HepG2 (cell line): Measurements from ENCODE around the gene PRSS21. TPM values are rescaled to one million over a fixed set of nuclear protein-coding genes. Genes with fewer than 3 reads are reported as not detected.

Experiments used
- ARID5B ChIP-seq: IDR thresholded peaks from 2 replicates; pipeline ENCODE4 v1.4.0; 2020; ENCODE audit warnings: mild to moderate bottlenecking, missing genetic modification reagents
- CEBPB ChIP-seq: IDR thresholded peaks from 2 replicates; pipeline ENCODE4 v1.6.1; 2011; ENCODE audit warnings: low read depth, low read length, improper control_type of control experiment, borderline replicate concordance
- FOXK1 ChIP-seq: sonication (generic); formaldehyde crosslinking; IDR thresholded peaks from 2 replicates; pipeline ENCODE4 v1.4.0; 2020; ENCODE audit warnings: low read depth, missing genetic modification reagents, borderline replicate concordance
- FOXP1 ChIP-seq, 2 experiments: fragments of 450-650 bp in 1 of 2; IDR thresholded peaks; 2 replicates each; pipeline ENCODE4 v1.6.1; 2017 to 2018; ENCODE audit warnings: antibody characterized with exemption in 1 of 2
- NFE2 ChIP-seq: sonication (generic); formaldehyde crosslinking; IDR thresholded peaks from 2 replicates; pipeline ENCODE4 v1.4.0; 2020; ENCODE audit warnings: missing genetic modification reagents
- NR2C2 ChIP-seq: sonication (generic); formaldehyde crosslinking; IDR thresholded peaks from 2 replicates; pipeline ENCODE4 v1.4.0; 2020; ENCODE audit warnings: missing genetic modification reagents, mild to moderate bottlenecking, moderate library complexity, borderline replicate concordance
- PRPF4 ChIP-seq: fragments of 200-400 bp; formaldehyde crosslinking; IDR thresholded peaks from 2 replicates; pipeline ENCODE4 v1.6.1; 2016; ENCODE audit warnings: low read length, low read depth; ENCODE audit not compliant: poor library complexity, severe bottlenecking
- REPIN1 ChIP-seq: sonication (generic); formaldehyde crosslinking; IDR thresholded peaks from 2 replicates; pipeline ENCODE4 v1.8.0; 2022; ENCODE audit warnings: missing genetic modification reagents, low read depth, mild to moderate bottlenecking, borderline replicate concordance
- RERE ChIP-seq: IDR thresholded peaks from 2 replicates; pipeline ENCODE4 v1.6.1; 2016; ENCODE audit warnings: low read depth, missing genetic modification reagents, missing compliant biosample characterization
- RXRB ChIP-seq: IDR thresholded peaks from 2 replicates; pipeline ENCODE4 v1.6.1; 2016; ENCODE audit warnings: borderline replicate concordance, missing genetic modification reagents, missing compliant biosample characterization
- SALL2 ChIP-seq: sonication (generic); formaldehyde crosslinking; IDR thresholded peaks from 2 replicates; pipeline ENCODE4 v1.8.1; 2023; ENCODE audit warnings: mild to moderate bottlenecking, missing genetic modification reagents, inconsistent platforms
- SIX1 ChIP-seq: sonication (generic); formaldehyde crosslinking; IDR thresholded peaks from 2 replicates; pipeline ENCODE4 v1.4.0; 2020; ENCODE audit warnings: missing genetic modification reagents, borderline replicate concordance
- THRA ChIP-seq: sonication (generic); formaldehyde crosslinking; IDR thresholded peaks from 2 replicates; pipeline ENCODE4 v1.4.0; 2020; ENCODE audit warnings: missing genetic modification reagents, borderline replicate concordance
- TOE1 ChIP-seq: sonication (generic); formaldehyde crosslinking; IDR thresholded peaks from 2 replicates; pipeline ENCODE4 v1.4.0; 2020; ENCODE audit warnings: mild to moderate bottlenecking, missing genetic modification reagents
- ZBTB37 ChIP-seq: sonication (generic); formaldehyde crosslinking; IDR thresholded peaks from 2 replicates; pipeline ENCODE4 v1.4.0; 2020; ENCODE audit warnings: mild to moderate bottlenecking, missing genetic modification reagents
- ZNF296 ChIP-seq: sonication (generic); formaldehyde crosslinking; conservative IDR thresholded peaks from 2 replicates; pipeline ENCODE4 v1.5.0; 2020; ENCODE audit warnings: mild to moderate bottlenecking, missing genetic modification reagents
- ZNF83 ChIP-seq: sonication (generic); formaldehyde crosslinking; IDR thresholded peaks from 2 replicates; pipeline ENCODE4 v1.4.0; 2020; ENCODE audit warnings: missing genetic modification reagents, mild to moderate bottlenecking, borderline replicate concordance
- polyA plus RNA-seq, 8 experiments: library from polyadenylated mRNA; depleted of rRNA in 3 of 8; stranded (reverse) in 7 of 8; unstranded in 1 of 8; fragments of >200 nt; fragmentation: Illumina TruSeq in 4 of 8; extraction: Trizol in 4 of 8; gene quantifications; 2 replicates each; pipeline versions ENCODE4 v1.2.1 to v1.2.3, GENCODE V29; 2011 to 2016; ENCODE audit warnings: low read depth in 4 of 8, missing spikeins in 1 of 8, mixed read lengths in 1 of 8; ENCODE audit not compliant: insufficient read depth in 1 of 8
- total RNA-seq, 5 experiments: library from RNA; depleted of rRNA; stranded (reverse); fragments of >200 nt; fragmentation: Illumina TruSeq; extraction: Trizol; gene quantifications; 2 replicates each; pipeline ENCODE4 v1.2.3, GENCODE V29; 2016; ENCODE audit warnings: low read depth in 1 of 5

PRSS21 gene
- total and polyA plus RNA-seq, 2 of the 13 experiments (the other 11 are each of a cell fraction or from before 2014, with no cell fraction given): not detected

- TF ChIP-seq THRA (CRISPR knock-in tag) (no peak), NR2C2 (CRISPR knock-in tag) (peak; percentile 66), CEBPB (no peak), SIX1 (no peak), FOXP1 (IDR thresholded peaks at IDR 0.05) (no peak), FOXP1 (CRISPR knock-in tag; IDR thresholded peaks at IDR 0.05) (no peak), ZNF296 (CRISPR knock-in tag) (no peak), RERE (CRISPR knock-in tag) (no peak), TOE1 (CRISPR knock-in tag) (no peak), REPIN1 (peak; percentile 50; the same call in 1 of the 2 replicates), FOXK1 (CRISPR knock-in tag) (no peak), ZBTB37 (CRISPR knock-in tag) (no peak), RXRB (CRISPR knock-in tag) (no peak), ZNF83 (no peak), SALL2 (CRISPR knock-in tag) (peak; percentile 62; the same call in 1 of the 2 replicates), NFE2 (no peak), PRPF4 (no peak), ARID5B (CRISPR knock-in tag) (0 out of 2 replicates have a peak, but pooled peaks have one; percentile 14)
Measured at GRCh38 chr16:2777231-2777902, 39.7 kb upstream of the PRSS21 start, which contains the start of gene ELOB (continued).
